Neuronal stem cell (in vitro differentiated cells): ENCODE measurements around the gene ATP8A2.
A peak's percentile ranks its signal among the peaks of the same experiment; 100 is the strongest.

Experiments
- DNase-seq: peaks from one replicate; pipeline ENCODE4 v3.0.0-alpha.2; 2013; ENCODE audit warnings: low spot score
- H2AFZ ChIP-seq: one replicate; pipeline ENCODE4 v1.6.1; 2013; ENCODE audit warnings: mild to moderate bottlenecking, low read length, inconsistent platforms
- H2AK5ac ChIP-seq: 2 replicates; pipeline ENCODE4 v1.6.1; 2013; ENCODE audit warnings: low read depth, mild to moderate bottlenecking, inconsistent platforms, low read length, moderate library complexity, mixed read lengths
- H2BK120ac ChIP-seq: 2 replicates; pipeline ENCODE4 v1.6.1; 2013; ENCODE audit warnings: low read depth, mild to moderate bottlenecking, inconsistent platforms, low read length, moderate library complexity, mixed read lengths
- H2BK12ac ChIP-seq: one replicate; pipeline ENCODE4 v1.6.1; 2013; ENCODE audit warnings: low read length, inconsistent platforms
- H2BK15ac ChIP-seq: 2 replicates; pipeline ENCODE4 v1.6.1; 2013; ENCODE audit warnings: mild to moderate bottlenecking, low read length, inconsistent platforms, mixed read lengths
- H2BK5ac ChIP-seq: one replicate; pipeline ENCODE4 v1.6.1; 2013; ENCODE audit warnings: inconsistent platforms, mild to moderate bottlenecking, low read length, moderate library complexity
- H3K14ac ChIP-seq: one replicate; pipeline ENCODE4 v1.6.1; 2013; ENCODE audit warnings: low read length, inconsistent platforms
- H3K18ac ChIP-seq: 2 replicates; pipeline ENCODE4 v1.6.1; 2013; ENCODE audit warnings: low read length, inconsistent platforms
- H3K23ac ChIP-seq: 2 replicates; pipeline ENCODE4 v1.6.1; 2013; ENCODE audit warnings: low read depth, mild to moderate bottlenecking, mixed read lengths, low read length, inconsistent platforms; ENCODE audit not compliant: poor library complexity
- H3K27ac ChIP-seq: replicated peaks from 3 replicates; pipeline ENCODE4 v1.5.1; 2013; ENCODE audit warnings: low read length, inconsistent platforms
- H3K27me3 ChIP-seq, 3 experiments: 2 replicates each; pipeline ENCODE4 v1.6.1; 2013; ENCODE audit warnings: low read length in 3 of 3, mild to moderate bottlenecking in 2 of 3, inconsistent platforms in 1 of 3, low read depth in 1 of 3, mixed read lengths in 1 of 3, moderate library complexity in 1 of 3; ENCODE audit not compliant: control insufficient read depth in 3 of 3, insufficient read depth in 3 of 3
- H3K36me3 ChIP-seq, 2 donors: replicated peaks in 1 of 2; 2 replicates each; pipeline ENCODE4 v1.6.1; 2013; ENCODE audit warnings: low read length in 2 of 2; ENCODE audit not compliant: control insufficient read depth in 2 of 2, insufficient read depth in 2 of 2
- H3K4ac ChIP-seq: 2 replicates; pipeline ENCODE4 v1.6.1; 2013; ENCODE audit warnings: inconsistent platforms, mild to moderate bottlenecking, low read length, moderate library complexity
- H3K4me1 ChIP-seq, 2 donors: 1 replicate in 1 of 2; 2 replicates in 1 of 2; pipeline ENCODE4 v1.6.1; 2013; ENCODE audit warnings: low read length in 2 of 2, low read depth in 1 of 2; ENCODE audit not compliant: control insufficient read depth in 2 of 2, insufficient read depth in 1 of 2
- H3K4me2 ChIP-seq: one replicate; pipeline ENCODE4 v1.6.1; 2013; ENCODE audit warnings: mild to moderate bottlenecking, low read length, inconsistent platforms; ENCODE audit not compliant: insufficient read depth, poor library complexity, severe bottlenecking
- H3K4me3 ChIP-seq, 2 donors: 2 replicates each; pipeline ENCODE4 v1.5.1; 2013; ENCODE audit warnings: low read length in 2 of 2, mild to moderate bottlenecking in 2 of 2, inconsistent platforms in 1 of 2, moderate library complexity in 1 of 2
- H3K79me1 ChIP-seq: one replicate; pipeline ENCODE4 v1.6.1; 2013; ENCODE audit warnings: low read depth, mild to moderate bottlenecking, inconsistent platforms, low read length, moderate library complexity
- H3K9ac ChIP-seq: one replicate; pipeline ENCODE4 v1.6.1; 2013; ENCODE audit warnings: mild to moderate bottlenecking, low read depth, low read length, inconsistent platforms; ENCODE audit not compliant: poor library complexity
- H3K9me3 ChIP-seq, 2 donors: replicated peaks in 1 of 2; 2 replicates each; pipeline versions ENCODE3 to v1.6.1; 2013; ENCODE audit warnings: low read length in 2 of 2, mild to moderate bottlenecking in 2 of 2, inconsistent platforms in 1 of 2, low read depth in 1 of 2, mixed read lengths in 1 of 2, moderate library complexity in 1 of 2; ENCODE audit not compliant: control insufficient read depth in 2 of 2, insufficient read depth in 1 of 2
- H4K8ac ChIP-seq: one replicate; pipeline ENCODE4 v1.6.1; 2013; ENCODE audit warnings: low read depth, mild to moderate bottlenecking, inconsistent platforms, low read length, moderate library complexity
- H4K91ac ChIP-seq: one replicate; pipeline ENCODE4 v1.6.1; 2013; ENCODE audit warnings: low read length, low read depth, mild to moderate bottlenecking, inconsistent platforms; ENCODE audit not compliant: poor library complexity
- WGBS, 2 donors: extraction: QIAGEN DNeasy Blood & Tissue Kit; methylation state at CpG; one replicate each; pipeline ENCODE4 v1.1.7; 2013; ENCODE audit warnings: missing lambda C conversion rate in 2 of 2, mixed read lengths in 1 of 2; ENCODE audit not compliant: insufficient read length in 2 of 2, insufficient replicate concordance in 1 of 2; ENCODE audit errors: extremely low coverage in 2 of 2; 5-methylcytosine and 5-hydroxymethylcytosine counted together

The ATP8A2 gene

GRCh38 chr13:26026211-26026610 is 654.4 kb downstream of the ATP8A2 start:
- Histone ChIP-seq H4K91ac (no peak overlapping the region), H3K36me3 (no peaks in the 10 kb centered on the region), H3K23ac (no peak overlapping the region), H3K18ac (peak overlapping the region; percentile 46), H3K79me1 (no peaks in the 10 kb centered on the region), H3K14ac (no peak overlapping the region), H2BK5ac (no peak overlapping the region), H2BK12ac (no peak overlapping the region), H3K4me2 (no peak overlapping the region), H3K9ac (no peak overlapping the region), H2BK15ac (no peak overlapping the region), H3K4ac (no peak overlapping the region), H3K27me3 (peaks cover 0 to 21% (median 0%) of the 10 kb centered on the region in 3 experiments), H3K4me1 (peaks cover 0 to 17% of the 10 kb centered on the region in 2 donors), H3K27ac (no peak overlapping the region), H3K4me3 (no peak overlapping the region), H2AFZ (no peak overlapping the region), H2BK120ac (no peak overlapping the region), H4K8ac (no peak overlapping the region), H2AK5ac (no peak overlapping the region), H3K9me3 (peaks cover 0 to 5% of the 10 kb centered on the region in 2 donors)
- no CpG with 5 or more reads among the region's 4 CpGs for WGBS, 2 donors
- no peak for DNase-seq

- Histone ChIP-seq H2BK120ac (no peak overlapping the region), H3K4me1 (peaks cover 0 to 13% of the 10 kb centered on the region in 2 donors), H3K4me2 (no peak overlapping the region), H3K18ac (peak overlapping the region; percentile 34), H3K9ac (no peak overlapping the region), H3K23ac (no peak overlapping the region), H3K36me3 (no peaks in the 10 kb centered on the region), H3K9me3 (peaks cover 0 to 5% of the 10 kb centered on the region in 2 donors), H3K4ac (no peak overlapping the region), H2BK15ac (peak overlapping the region; percentile 22), H3K4me3 (no peak overlapping the region), H3K27me3 (peaks cover 0 to 10% (median 0%) of the 10 kb centered on the region in 3 experiments), H4K8ac (no peak overlapping the region), H2AK5ac (no peak overlapping the region), H2BK12ac (no peak overlapping the region), H4K91ac (no peak overlapping the region), H3K14ac (no peak overlapping the region), H3K79me1 (no peaks in the 10 kb centered on the region), H2AFZ (no peak overlapping the region), H2BK5ac (peak overlapping the region; percentile 13), H3K27ac (no peak overlapping the region)
- DNase-seq = no peak
- no CpG with 5 or more reads among the region's 4 CpGs for WGBS, 2 donors
Measured at GRCh38 chr13:26029581-26030136, 657.9 kb downstream of the ATP8A2 start.

GRCh38 chr13:26030331-26030730 is 658.6 kb downstream of the ATP8A2 start:
- no peak overlapping the region for H2AFZ ChIP-seq
- peaks cover 0 to 5% of the 10 kb centered on the region in 2 donors for H3K9me3 ChIP-seq
- no peak overlapping the region for H3K4me3 ChIP-seq
- H4K91ac ChIP-seq = no peak overlapping the region
- H3K27me3 ChIP-seq = peaks cover 0 to 3% (median 0%) of the 10 kb centered on the region in 3 experiments
- no peak overlapping the region for H4K8ac ChIP-seq
- no peak overlapping the region for H2BK12ac ChIP-seq
- no peak overlapping the region for H2BK5ac ChIP-seq
- peaks cover 0 to 12% of the 10 kb centered on the region in 2 donors for H3K4me1 ChIP-seq
- no CpG with 5 or more reads among the region's 4 CpGs for WGBS, 2 donors
- no peak overlapping the region for H3K4ac ChIP-seq
- H2AK5ac ChIP-seq = no peak overlapping the region
- no peak overlapping the region for H3K9ac ChIP-seq
- no peak overlapping the region for H3K14ac ChIP-seq
- H3K4me2 ChIP-seq = no peak overlapping the region
- H3K23ac ChIP-seq = no peak overlapping the region
- H3K79me1 ChIP-seq = no peaks in the 10 kb centered on the region
- no peak for DNase-seq
- H2BK15ac ChIP-seq = no peak overlapping the region
- H3K18ac ChIP-seq = no peak overlapping the region
- H3K27ac ChIP-seq = no peak overlapping the region
- no peaks in the 10 kb centered on the region for H3K36me3 ChIP-seq
- H2BK120ac ChIP-seq = no peak overlapping the region

GRCh38 chr13:26034018-26034417 is 662.2 kb downstream of the ATP8A2 start:
- H3K4me1 ChIP-seq = peaks cover 0 to 2% of the 10 kb centered on the region in 2 donors
- no peak overlapping the region for H4K91ac ChIP-seq
- H3K14ac ChIP-seq = no peak overlapping the region
- H3K27ac ChIP-seq = no peak overlapping the region
- H2BK15ac ChIP-seq = no peak overlapping the region
- WGBS, 2 donors = no CpG with 5 or more reads among the region's 3 CpGs
- no peak overlapping the region for H2BK120ac ChIP-seq
- H3K4ac ChIP-seq = no peak overlapping the region
- H3K9me3 ChIP-seq = peaks cover 0 to 7% of the 10 kb centered on the region in 2 donors
- DNase-seq = no peak
- H3K23ac ChIP-seq = no peak overlapping the region
- no peak overlapping the region for H2BK5ac ChIP-seq
- H4K8ac ChIP-seq = no peak overlapping the region
- no peak overlapping the region for H2AFZ ChIP-seq
- H3K79me1 ChIP-seq = no peaks in the 10 kb centered on the region
- H2AK5ac ChIP-seq = no peak overlapping the region
- no peak overlapping the region for H3K18ac ChIP-seq
- no peak overlapping the region for H3K9ac ChIP-seq
- peaks cover 0 to 2% (median 0%) of the 10 kb centered on the region in 3 experiments for H3K27me3 ChIP-seq
- no peaks in the 10 kb centered on the region for H3K36me3 ChIP-seq
- H2BK12ac ChIP-seq = no peak overlapping the region
- H3K4me2 ChIP-seq = no peak overlapping the region
- no peak overlapping the region for H3K4me3 ChIP-seq
